ENCODE measurements around the gene CDH13.

GRCh38 chr16:83248735-83249463, 622.1 kb downstream of the CDH13 start:
- TF ChIP-seq CTCF (IDR thresholded peaks at IDR 0.05): no peak
- TF ChIP-seq POLR2A (IDR thresholded peaks at IDR 0.05): no peak

Data from thyroid gland (tissue), 4 donors.